Dedifferentiated amniotic fluid mesenchymal stem cell (primary cell): ENCODE measurements around the gene CACNA1D.

Experiments used
- DNase-seq: peaks from one replicate; pipeline ENCODE4 v3.0.0-alpha.2; 2016; ENCODE audit errors: extremely low spot score

The CACNA1D gene

GRCh38 chr3:53750253-53751210 lies 256.1 kb downstream of the CACNA1D start:
- no peak for DNase-seq

GRCh38 chr3:53753518-53754183 lies 259.2 kb downstream of the CACNA1D start:
- DNase-seq: no peak

- no peak for DNase-seq
These were observed 259.9 kb downstream of the CACNA1D start for GRCh38 chr3:53754325-53754724.

GRCh38 chr3:53758846-53759245 lies 264.4 kb downstream of the CACNA1D start:
- DNase-seq: no peak

GRCh38 chr3:53763353-53763752 lies 268.9 kb downstream of the CACNA1D start:
- no peak for DNase-seq

- DNase-seq: no peak
These were observed 269.8 kb downstream of the CACNA1D start for GRCh38 chr3:53764026-53764775.

- no peak for DNase-seq
These were observed 271.3 kb downstream of the CACNA1D start for GRCh38 chr3:53765753-53766152.

GRCh38 chr3:53766706-53767105 lies 272.3 kb downstream of the CACNA1D start:
- no peak for DNase-seq

- no peak for DNase-seq
These were observed 274.4 kb downstream of the CACNA1D start for GRCh38 chr3:53768478-53769459.

- no peak for DNase-seq
These were observed 278.2 kb downstream of the CACNA1D start for GRCh38 chr3:53772562-53772961.

GRCh38 chr3:53773021-53773436 lies 278.6 kb downstream of the CACNA1D start:
- peak; percentile 79 for DNase-seq

- peak; percentile 93 for DNase-seq
These were observed 279.4 kb downstream of the CACNA1D start for GRCh38 chr3:53773611-53774368.

- no peak for DNase-seq
These were observed 280.0 kb downstream of the CACNA1D start for GRCh38 chr3:53774414-53774813.

GRCh38 chr3:53775018-53775417 lies 280.6 kb downstream of the CACNA1D start:
- no peak for DNase-seq

GRCh38 chr3:53775834-53776251 lies 281.4 kb downstream of the CACNA1D start:
- peak; percentile 21 for DNase-seq

- peak; percentile 65 for DNase-seq
These were observed 282.2 kb downstream of the CACNA1D start for GRCh38 chr3:53776494-53777101.

GRCh38 chr3:53777468-53777867 lies 283.1 kb downstream of the CACNA1D start:
- DNase-seq: no peak

GRCh38 chr3:53778153-53778552 lies 283.7 kb downstream of the CACNA1D start:
- DNase-seq: no peak

- no peak for DNase-seq
These were observed 285.8 kb downstream of the CACNA1D start for GRCh38 chr3:53780171-53780570.

- DNase-seq: no peak
These were observed 286.4 kb downstream of the CACNA1D start for GRCh38 chr3:53780806-53781205.
